Large intestine (tissue), 3 donors: ENCODE results near the gene ELFN1. TPM values are rescaled to one million over a fixed set of nuclear protein-coding genes. Genes with fewer than 3 reads are reported as not detected.

ENCODE experiments used
- DNase-seq, 2 donors: peaks; one replicate each; pipeline versions ENCODE4 v3.0.0 to v3.0.0-alpha.2; 2013
- H3K27ac ChIP-seq: one replicate; pipeline ENCODE4 v1.5.1; 2013; ENCODE audit warnings: low read length
- H3K27me3 ChIP-seq: 2 replicates; pipeline ENCODE4 v1.6.1; 2013; ENCODE audit warnings: low read length; ENCODE audit not compliant: control insufficient read depth, insufficient read depth
- H3K36me3 ChIP-seq: 2 replicates; pipeline ENCODE4 v1.6.1; 2013; ENCODE audit warnings: low read length; ENCODE audit not compliant: control insufficient read depth, insufficient read depth
- H3K4me1 ChIP-seq: one replicate; pipeline ENCODE4 v1.6.1; 2013; ENCODE audit warnings: low read length; ENCODE audit not compliant: control insufficient read depth, insufficient read depth
- H3K4me3 ChIP-seq: one replicate; pipeline ENCODE4 v1.5.1; 2013; ENCODE audit warnings: low read length
- H3K9me3 ChIP-seq: one replicate; pipeline ENCODE4 v1.6.1; 2013; ENCODE audit warnings: mild to moderate bottlenecking, low read depth, low read length, moderate library complexity; ENCODE audit not compliant: control insufficient read depth
- WGBS: methylation state at CpG from one replicate; pipeline ENCODE4 v1.1.5; 2013; ENCODE audit warnings: low lambda C conversion rate; ENCODE audit not compliant: insufficient coverage; 5-methylcytosine and 5-hydroxymethylcytosine counted together
- polyA plus RNA-seq: library from polyadenylated mRNA; unstranded; fragments of 120-200 nt; gene quantifications from one replicate; pipeline ENCODE4 v1.2.1, GENCODE V29; 2013

The ELFN1 gene
- polyA plus RNA-seq, 1 donor: 2.3 TPM

DNA sequence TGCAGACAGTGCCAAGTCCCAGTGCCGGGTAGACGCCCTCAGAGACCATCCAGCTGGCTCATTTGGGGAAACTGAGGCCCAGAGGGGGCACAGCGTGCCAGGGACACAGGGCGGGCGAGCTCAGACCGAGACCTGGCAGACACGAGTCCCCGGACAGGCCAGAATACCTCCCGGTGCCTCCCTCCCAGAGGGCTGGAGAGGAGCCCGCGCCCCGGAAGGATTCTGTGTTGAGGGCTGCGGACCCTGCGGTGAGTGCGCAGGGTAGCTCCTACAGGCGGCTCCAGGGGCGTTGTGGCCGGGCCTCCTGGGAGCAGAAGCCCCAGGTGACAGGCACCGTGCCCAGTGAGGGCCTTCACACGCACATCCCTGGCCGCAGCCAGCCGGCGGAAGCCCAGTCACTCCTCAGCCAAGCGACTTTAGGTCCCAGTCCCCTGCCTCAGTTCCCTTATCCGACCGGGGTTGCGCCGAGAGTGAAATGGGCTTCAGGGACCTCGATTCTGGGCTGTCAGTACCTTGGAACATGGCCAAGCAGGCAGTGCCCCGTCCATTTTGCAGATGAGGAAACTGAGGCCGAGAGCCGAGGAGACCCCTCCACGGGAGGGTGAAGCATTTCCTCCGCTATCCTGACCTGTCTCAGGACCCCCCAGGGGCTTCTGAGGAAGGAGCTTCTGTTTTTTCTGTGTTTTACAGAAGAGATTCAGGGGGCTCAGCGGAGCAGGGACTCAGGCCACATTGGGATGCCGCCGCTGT lies 73.6 kb downstream of the ELFN1 start:
- H3K27ac ChIP-seq: no peak overlapping the region
- H3K27me3 ChIP-seq: no peaks in the 10 kb centered on the region
- H3K4me3 ChIP-seq: no peak overlapping the region
- H3K4me1 ChIP-seq: no peaks in the 10 kb centered on the region
- H3K36me3 ChIP-seq: no peaks in the 10 kb centered on the region
- peaks cover 10% of the 10 kb centered on the region for H3K9me3 ChIP-seq
- no CpG with 5 or more reads among the region's 37 CpGs for WGBS
- no peak for DNase-seq

DNA sequence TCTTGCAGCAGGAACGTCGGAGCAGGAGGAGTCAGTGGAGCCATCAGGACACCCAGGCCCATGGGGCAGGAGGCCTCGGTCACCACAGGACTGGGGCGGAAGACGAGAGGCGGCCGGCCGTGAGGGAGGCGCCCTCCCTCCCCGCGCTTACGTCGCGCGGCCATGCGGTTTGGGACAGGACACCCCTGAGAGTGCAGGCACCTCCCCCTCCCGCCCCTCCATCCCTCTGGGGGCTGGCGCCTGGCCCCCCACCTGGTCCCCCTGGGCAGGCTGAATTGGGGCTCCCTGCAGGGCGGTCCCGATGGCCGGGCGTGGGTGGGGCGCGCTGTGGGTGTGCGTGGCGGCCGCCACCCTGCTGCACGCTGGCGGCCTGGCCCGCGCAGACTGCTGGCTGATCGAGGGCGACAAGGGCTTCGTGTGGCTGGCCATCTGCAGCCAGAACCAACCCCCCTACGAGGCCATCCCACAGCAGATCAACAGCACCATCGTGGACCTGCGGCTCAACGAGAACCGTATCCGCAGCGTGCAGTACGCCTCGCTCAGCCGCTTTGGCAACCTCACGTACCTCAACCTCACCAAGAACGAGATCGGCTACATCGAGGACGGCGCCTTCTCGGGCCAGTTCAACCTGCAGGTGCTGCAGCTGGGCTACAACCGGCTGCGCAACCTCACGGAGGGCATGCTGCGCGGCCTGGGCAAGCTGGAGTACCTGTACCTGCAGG lies 74.4 kb downstream of the ELFN1 start:
- Histone ChIP-seq H3K27me3 (no peaks in the 10 kb centered on the region), H3K4me3 (no peak overlapping the region), H3K4me1 (no peaks in the 10 kb centered on the region), H3K36me3 (no peaks in the 10 kb centered on the region), H3K9me3 (peaks cover 10% of the 10 kb centered on the region), H3K27ac (no peak overlapping the region)
- DNase-seq: no peak
- WGBS: 100% methylated on average over 1 of the region's 56 CpGs

DNA sequence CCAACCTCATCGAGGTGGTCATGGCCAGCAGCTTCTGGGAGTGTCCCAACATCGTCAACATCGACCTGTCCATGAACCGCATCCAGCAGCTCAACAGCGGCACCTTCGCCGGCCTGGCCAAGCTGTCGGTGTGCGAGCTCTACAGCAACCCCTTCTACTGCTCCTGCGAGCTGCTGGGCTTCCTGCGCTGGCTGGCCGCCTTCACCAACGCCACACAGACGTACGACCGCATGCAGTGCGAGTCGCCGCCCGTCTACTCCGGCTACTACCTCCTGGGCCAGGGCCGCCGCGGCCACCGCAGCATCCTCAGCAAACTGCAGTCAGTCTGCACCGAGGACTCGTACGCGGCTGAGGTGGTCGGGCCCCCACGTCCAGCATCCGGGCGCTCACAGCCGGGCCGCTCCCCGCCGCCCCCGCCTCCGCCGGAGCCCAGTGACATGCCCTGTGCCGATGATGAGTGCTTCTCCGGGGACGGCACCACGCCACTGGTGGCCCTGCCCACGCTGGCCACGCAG lies 75.0 kb downstream of the ELFN1 start:
- Histone ChIP-seq H3K27ac (no peak overlapping the region), H3K36me3 (no peaks in the 10 kb centered on the region), H3K4me1 (no peaks in the 10 kb centered on the region), H3K4me3 (no peak overlapping the region), H3K9me3 (peaks cover 10% of the 10 kb centered on the region), H3K27me3 (no peaks in the 10 kb centered on the region)
- DNase-seq: no peak
- WGBS: no CpG with 5 or more reads among the region's 46 CpGs

DNA sequence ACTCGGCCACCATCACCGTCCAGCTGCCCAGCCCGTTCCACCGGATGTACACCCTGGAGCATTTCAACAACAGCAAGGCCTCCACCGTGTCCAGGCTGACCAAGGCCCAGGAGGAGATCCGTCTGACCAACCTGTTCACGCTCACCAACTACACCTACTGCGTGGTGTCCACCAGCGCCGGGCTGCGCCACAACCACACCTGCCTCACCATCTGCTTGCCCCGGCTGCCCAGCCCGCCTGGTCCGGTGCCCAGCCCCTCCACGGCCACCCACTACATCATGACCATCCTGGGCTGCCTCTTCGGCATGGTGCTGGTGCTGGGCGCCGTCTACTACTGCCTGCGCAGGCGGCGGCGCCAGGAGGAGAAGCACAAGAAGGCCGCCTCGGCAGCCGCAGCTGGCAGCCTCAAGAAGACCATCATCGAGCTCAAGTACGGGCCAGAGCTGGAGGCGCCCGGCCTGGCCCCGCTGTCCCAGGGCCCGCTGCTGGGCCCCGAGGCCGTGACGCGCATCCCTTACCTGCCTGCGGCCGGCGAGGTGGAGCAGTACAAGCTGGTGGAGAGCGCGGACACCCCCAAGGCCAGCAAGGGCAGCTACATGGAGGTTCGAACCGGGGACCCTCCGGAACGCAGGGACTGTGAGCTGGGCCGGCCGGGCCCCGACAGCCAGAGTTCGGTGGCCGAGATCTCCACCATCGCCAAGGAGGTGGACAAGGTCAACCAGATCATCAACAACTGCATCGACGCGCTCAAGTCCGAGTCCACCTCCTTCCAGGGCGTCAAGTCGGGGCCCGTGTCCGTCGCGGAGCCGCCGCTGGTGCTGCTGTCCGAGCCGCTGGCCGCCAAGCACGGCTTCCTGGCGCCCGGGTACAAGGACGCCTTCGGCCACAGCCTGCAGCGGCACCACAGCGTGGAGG lies 75.8 kb downstream of the ELFN1 start:
- WGBS: no CpG with 5 or more reads among the region's 72 CpGs
- no peaks in the 10 kb centered on the region for H3K36me3 ChIP-seq
- DNase-seq: no peak
- H3K4me1 ChIP-seq: no peaks in the 10 kb centered on the region
- H3K27ac ChIP-seq: no peak overlapping the region
- H3K4me3 ChIP-seq: no peak overlapping the region
- H3K27me3 ChIP-seq: no peaks in the 10 kb centered on the region
- H3K9me3 ChIP-seq: peaks cover 10% of the 10 kb centered on the region

DNA sequence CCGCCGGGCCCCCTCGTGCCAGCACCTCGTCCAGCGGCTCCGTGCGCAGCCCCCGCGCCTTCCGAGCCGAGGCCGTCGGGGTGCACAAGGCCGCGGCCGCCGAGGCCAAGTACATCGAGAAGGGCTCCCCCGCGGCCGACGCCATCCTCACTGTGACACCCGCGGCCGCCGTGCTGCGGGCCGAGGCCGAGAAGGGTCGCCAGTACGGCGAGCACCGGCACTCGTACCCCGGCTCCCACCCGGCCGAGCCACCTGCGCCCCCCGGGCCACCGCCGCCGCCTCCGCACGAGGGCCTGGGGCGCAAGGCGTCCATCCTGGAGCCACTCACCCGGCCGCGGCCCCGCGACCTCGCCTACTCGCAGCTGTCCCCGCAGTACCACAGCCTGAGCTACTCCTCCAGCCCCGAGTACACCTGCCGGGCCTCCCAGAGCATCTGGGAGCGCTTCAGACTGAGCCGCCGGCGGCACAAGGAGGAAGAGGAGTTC lies 76.5 kb downstream of the ELFN1 start:
- no peaks in the 10 kb centered on the region for H3K4me1 ChIP-seq
- no peak overlapping the region for H3K27ac ChIP-seq
- WGBS: no CpG with 5 or more reads among the region's 60 CpGs
- H3K27me3 ChIP-seq: no peaks in the 10 kb centered on the region
- no peak overlapping the region for H3K4me3 ChIP-seq
- H3K9me3 ChIP-seq: peaks cover 10% of the 10 kb centered on the region
- no peak for DNase-seq
- H3K36me3 ChIP-seq: no peaks in the 10 kb centered on the region

DNA sequence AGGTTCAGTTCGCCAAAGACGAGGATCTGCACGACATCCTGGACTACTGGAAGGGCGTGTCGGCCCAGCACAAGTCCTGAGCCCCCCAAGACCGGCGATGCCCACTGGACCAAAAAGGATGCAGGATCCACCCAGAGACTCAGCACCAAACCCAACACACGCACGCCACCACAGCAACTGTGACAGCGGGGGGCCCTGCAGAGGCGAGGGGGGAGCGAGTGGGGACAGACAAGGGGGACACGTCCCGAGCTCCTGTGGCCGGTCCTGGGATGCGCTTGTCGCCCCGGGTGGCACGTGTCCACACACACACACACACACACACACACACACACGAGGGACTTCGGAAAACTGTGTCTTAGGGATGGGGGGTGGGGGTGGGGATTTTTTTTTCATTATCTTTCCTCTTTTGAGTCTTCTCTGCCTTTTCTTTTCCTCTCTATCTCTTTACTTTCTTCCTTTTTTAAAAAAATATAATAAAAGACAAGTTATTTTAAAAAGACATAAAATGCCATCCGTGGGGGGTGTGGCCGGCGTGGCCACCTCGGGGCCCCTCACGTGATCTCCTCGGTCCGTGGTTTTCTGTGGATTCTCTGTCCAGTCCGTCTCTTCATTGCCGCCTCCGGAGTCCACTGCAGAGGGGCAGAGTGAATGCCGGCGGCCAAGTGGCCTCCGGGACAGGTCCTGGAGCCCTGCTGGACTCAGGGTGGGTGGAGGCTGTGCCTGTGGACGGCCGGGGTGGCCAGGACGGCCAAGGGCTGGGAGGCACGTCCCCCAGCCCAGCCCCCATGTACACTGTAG lies 77.1 kb downstream of the ELFN1 start:
- Histone ChIP-seq H3K27me3 (no peaks in the 10 kb centered on the region), H3K36me3 (no peaks in the 10 kb centered on the region)

DNA sequence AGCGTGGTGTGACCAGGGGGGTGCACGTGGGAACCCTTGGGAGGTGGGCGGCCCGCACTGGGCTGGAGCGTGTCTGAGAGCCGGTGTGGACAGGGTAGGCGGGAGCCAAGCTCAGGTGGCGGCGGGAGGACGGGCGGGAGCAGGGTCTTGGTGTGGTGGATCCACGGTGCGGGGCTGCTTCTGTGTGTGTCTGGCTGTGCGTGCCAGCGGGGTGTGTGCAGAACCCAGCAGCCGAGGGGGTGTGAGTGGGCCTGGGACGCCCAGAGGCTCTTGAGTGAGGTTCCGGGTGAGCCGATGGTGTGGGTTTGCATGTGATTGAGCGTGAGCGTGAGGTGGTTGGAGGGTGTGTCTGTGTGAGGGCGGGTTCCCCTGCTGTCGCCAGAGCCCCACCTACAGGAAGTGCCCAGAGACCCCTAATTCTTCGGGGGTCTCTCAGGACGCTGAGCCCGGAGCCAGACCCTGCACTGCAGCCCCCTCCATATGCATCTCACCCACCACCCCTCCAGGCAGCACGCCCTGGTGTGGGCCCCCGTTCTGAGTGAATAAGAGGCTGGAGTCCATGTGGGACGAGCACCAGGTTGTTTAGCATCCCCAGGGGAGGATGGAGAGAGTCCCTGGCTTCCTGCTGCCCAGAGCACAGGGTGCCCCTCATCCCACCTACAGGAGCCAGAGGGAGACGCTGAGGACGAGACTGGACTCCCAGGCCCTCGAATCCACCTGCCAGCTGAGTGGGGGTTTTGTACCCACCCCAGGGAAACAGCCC lies 78.2 kb downstream of the ELFN1 start:
- Histone ChIP-seq H3K27ac (no peak overlapping the region), H3K36me3 (no peaks in the 10 kb centered on the region), H3K9me3 (peaks cover 10% of the 10 kb centered on the region), H3K4me1 (no peaks in the 10 kb centered on the region), H3K27me3 (no peaks in the 10 kb centered on the region), H3K4me3 (no peak overlapping the region)
- DNase-seq: no peak
- no CpG with 5 or more reads among the region's 32 CpGs for WGBS

More for the DNA sequence above, 77.1 kb downstream of the ELFN1 start:
- peaks cover 10% of the 10 kb centered on the region for H3K9me3 ChIP-seq
- no peak overlapping the region for H3K4me3 ChIP-seq
- no peaks in the 10 kb centered on the region for H3K4me1 ChIP-seq
- no peak for DNase-seq
- 88% methylated on average over 3 of the region's 38 CpGs for WGBS
- H3K27ac ChIP-seq: no peak overlapping the region

DNA sequence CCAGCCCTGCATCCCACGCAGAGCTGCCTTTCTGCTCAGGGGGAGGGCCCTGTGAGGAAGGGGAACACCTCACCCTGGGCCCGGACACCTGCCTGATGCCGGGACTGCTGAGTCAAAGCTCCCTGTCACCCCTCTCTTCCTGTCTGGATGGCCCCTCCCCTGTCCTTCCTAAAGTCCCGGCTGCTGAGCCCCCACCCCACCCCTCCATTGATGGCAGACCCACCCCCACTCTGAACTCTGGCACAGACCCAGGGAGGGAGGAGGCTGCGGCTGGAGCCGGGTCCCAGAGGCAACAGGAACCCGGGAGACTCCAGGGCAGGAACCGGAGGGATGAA lies 78.7 kb downstream of the ELFN1 start:
- H3K36me3 ChIP-seq: no peaks in the 10 kb centered on the region
- H3K27me3 ChIP-seq: no peaks in the 10 kb centered on the region
- H3K27ac ChIP-seq: no peak overlapping the region
- WGBS: no CpG with 5 or more reads among the region's 8 CpGs
- no peaks in the 10 kb centered on the region for H3K4me1 ChIP-seq
- H3K4me3 ChIP-seq: no peak overlapping the region
- H3K9me3 ChIP-seq: peaks cover 10% of the 10 kb centered on the region
- no peak for DNase-seq

DNA sequence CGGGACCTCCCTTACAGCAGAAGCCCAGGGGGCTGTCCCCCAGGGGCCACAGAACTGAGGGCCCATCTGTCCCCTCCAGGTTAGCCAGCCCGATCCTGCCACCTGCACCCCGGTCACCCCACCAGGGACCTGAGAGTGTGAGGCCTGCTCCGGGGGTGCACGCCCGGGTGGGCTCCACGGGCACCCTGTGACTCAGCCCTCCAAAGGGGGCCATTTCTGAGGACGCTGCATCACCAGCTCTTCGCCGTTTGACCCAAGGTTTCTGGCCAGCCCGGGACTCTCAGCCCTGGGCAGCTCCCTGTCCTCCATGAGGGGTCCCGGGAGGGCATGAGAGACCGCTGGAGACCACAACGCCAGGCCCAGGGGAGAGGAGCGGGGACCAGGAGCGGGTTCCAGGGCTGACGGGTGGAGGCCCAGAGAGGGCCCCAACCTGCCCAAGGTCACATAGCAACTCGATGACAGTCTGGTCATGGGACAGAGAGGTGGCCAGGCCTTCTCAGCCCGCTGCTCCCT lies 79.3 kb downstream of the ELFN1 start:
- Histone ChIP-seq H3K27ac (no peak overlapping the region), H3K36me3 (no peaks in the 10 kb centered on the region), H3K9me3 (peaks cover 10% of the 10 kb centered on the region), H3K4me3 (no peak overlapping the region), H3K27me3 (no peaks in the 10 kb centered on the region), H3K4me1 (no peaks in the 10 kb centered on the region)
- no CpG with 5 or more reads among the region's 19 CpGs for WGBS
- DNase-seq: no peak
